NCI-H2171 treated with DMSO at 0.1 percent for 48 hours (cell line): ENCODE measurements around the gene NXPE3.
"Not testable (repeated sequence)": the region's sequence is repeated elsewhere in the genome, so short reads cannot be mapped to it uniquely, and the experiment has no call there.

Experiments
- DNase-seq: peaks from one replicate; lab custom pipeline; 2025; lab: John Stamatoyannopoulos, UW

The NXPE3 gene

GRCh38 chr3:101779047-101779821, at the start of gene NXPE3:
Gene NXPE3, plus strand, starts transcription at chr3:101779211. Its CDS starts 6,386 bp downstream, at chr3:101785597.
- peak; percentile 97 for DNase-seq

- no peak for DNase-seq
Measured at GRCh38 chr3:101729586-101729985, 49.4 kb upstream of the NXPE3 start.

- no peak for DNase-seq
Measured at GRCh38 chr3:101730839-101731238, 48.2 kb upstream of the NXPE3 start.

- DNase-seq, result no peak
Measured at GRCh38 chr3:101732240-101732641, 46.8 kb upstream of the NXPE3 start.

GRCh38 chr3:101735833-101736232, 43.2 kb upstream of the NXPE3 start:
- no peak for DNase-seq

- DNase-seq, result not testable (repeated sequence)
Measured at GRCh38 chr3:101741914-101742313, 37.1 kb upstream of the NXPE3 start.

GRCh38 chr3:101744811-101745210, 34.2 kb upstream of the NXPE3 start:
- no peak for DNase-seq

GRCh38 chr3:101745934-101746333, 33.1 kb upstream of the NXPE3 start:
- DNase-seq, result not testable (repeated sequence)

- not testable (repeated sequence) for DNase-seq
Measured at GRCh38 chr3:101753386-101754113, 25.5 kb upstream of the NXPE3 start.

GRCh38 chr3:101758224-101758623, 20.8 kb upstream of the NXPE3 start:
- no peak for DNase-seq

- DNase-seq, result no peak
Measured at GRCh38 chr3:101762041-101762646, 16.9 kb upstream of the NXPE3 start.

GRCh38 chr3:101777745-101778281, 1.2 kb upstream of the NXPE3 start:
- DNase-seq, result not testable (repeated sequence)

- DNase-seq, result no peak
Measured at GRCh38 chr3:101778385-101779046, 495 bp upstream of the NXPE3 start.

- peak; percentile 34 for DNase-seq
Measured at GRCh38 chr3:101779822-101780381, 891 bp downstream of the NXPE3 start.

GRCh38 chr3:101780661-101781060, 1.6 kb downstream of the NXPE3 start:
- no peak for DNase-seq

GRCh38 chr3:101781166-101781565, 2.2 kb downstream of the NXPE3 start:
- no peak for DNase-seq

GRCh38 chr3:101784855-101785613, 6.0 kb downstream of the NXPE3 start:
- no peak for DNase-seq

GRCh38 chr3:101791778-101792177, 12.8 kb downstream of the NXPE3 start:
- no peak for DNase-seq

- no peak for DNase-seq
Measured at GRCh38 chr3:101796077-101796680, 17.2 kb downstream of the NXPE3 start.

- no peak for DNase-seq
Measured at GRCh38 chr3:101801174-101801573, 22.2 kb downstream of the NXPE3 start.

GRCh38 chr3:101802179-101802578, 23.2 kb downstream of the NXPE3 start:
- no peak for DNase-seq
